HUDEP-2 (cell line): ENCODE measurements around the gene R3HCC1L.
A peak's percentile ranks its signal among the peaks of the same experiment; 100 is the strongest.
"Not testable (repeated sequence)": the region's sequence is repeated elsewhere in the genome, so short reads cannot be mapped to it uniquely, and the experiment has no call there.

Experiments used
- DNase-seq, 76 experiments: peaks; one replicate each; lab custom pipeline; 2025; ENCODE audit not compliant: unreplicated experiment in 76 of 76; lab: John Stamatoyannopoulos, UW

Gene R3HCC1L

DNA sequence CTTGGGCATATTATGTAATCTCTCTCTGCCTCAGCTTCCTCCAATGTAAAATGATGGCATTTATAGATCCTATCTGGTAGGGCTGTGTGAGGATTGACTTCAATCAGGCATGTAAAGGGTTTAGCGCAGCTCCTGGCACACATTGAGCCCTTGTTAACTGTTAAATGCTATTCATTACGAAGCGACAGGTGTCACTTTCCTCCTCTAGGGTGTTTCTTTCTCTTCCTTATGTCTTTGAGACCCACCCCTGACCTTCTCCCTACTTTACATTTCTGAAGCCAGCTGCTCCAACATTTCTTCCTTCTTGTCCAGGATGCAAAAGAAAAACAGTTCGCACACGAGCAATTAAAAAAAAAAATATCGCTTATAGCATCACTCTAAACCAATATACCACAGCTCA, 5.7 kb upstream of the R3HCC1L start:
- DNase-seq = no peak

DNA sequence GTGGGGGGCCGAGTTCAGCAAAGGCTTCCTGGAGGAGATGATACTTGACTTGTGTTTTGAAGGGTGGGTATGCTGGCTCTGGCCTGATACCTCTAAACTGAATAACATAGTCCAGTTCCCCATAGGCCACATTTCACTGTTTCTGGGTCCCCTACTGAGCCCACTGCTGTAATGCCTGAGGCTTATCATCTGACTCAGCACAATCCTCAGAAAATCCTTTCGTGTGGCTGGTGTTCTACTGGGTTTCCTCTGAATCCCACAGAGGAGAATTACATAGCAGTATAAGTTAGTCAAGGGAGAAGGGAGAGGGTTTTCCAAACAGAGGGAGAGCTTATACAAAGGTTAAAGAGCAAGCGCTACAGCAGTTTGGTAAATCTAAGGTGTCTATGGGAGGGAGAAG, 2.8 kb upstream of the R3HCC1L start:
- DNase-seq = no peak

DNA sequence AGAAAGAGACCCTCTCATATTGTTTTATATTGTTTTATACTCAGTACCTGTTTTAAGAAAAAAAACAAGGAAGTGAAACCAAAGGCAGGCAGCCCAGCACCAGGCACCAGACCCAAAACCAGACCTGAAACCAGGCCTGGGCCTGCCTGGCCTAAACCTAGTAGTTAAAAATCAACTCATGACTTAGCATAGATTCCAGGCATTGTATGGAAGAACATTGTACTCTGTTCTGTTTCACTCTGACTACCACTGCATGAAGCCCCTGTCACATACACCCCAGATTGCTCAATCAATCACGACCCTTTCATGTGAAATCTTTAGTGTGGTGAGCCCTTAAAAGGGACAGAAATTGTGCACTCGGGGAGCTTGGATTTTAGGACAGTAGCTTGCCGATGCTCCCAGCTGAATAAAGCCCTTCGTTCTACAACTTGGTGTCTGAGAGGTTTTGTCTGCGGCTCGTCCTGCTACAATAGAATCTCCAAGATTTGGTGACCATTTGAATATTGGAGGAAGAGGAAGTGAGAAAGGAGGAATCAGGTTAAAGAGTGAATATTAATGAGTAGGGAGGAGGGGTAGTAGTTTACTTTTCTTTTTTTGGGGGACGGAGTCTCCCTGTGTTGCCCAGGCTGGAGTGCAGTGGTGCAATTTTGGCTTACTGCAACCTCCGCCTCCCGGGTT, 1.2 kb upstream of the R3HCC1L start:
- DNase-seq = not testable (repeated sequence)

DNA sequence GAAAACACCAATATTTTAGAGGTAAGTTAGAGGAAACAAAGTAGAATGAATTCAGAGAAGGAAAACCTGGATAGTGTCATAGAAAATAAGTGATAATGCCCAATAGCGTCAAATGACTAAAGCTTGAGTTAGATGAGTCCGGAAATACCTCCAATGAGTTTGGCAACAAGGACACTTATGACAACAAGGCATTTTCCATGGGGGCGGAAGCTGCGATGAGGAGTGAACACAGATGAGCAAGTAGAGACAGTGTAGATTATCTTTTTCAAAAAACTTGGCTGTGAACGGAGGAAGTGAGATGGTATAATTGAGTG, 383 bp upstream of the R3HCC1L start:
- no peak for DNase-seq

DNA sequence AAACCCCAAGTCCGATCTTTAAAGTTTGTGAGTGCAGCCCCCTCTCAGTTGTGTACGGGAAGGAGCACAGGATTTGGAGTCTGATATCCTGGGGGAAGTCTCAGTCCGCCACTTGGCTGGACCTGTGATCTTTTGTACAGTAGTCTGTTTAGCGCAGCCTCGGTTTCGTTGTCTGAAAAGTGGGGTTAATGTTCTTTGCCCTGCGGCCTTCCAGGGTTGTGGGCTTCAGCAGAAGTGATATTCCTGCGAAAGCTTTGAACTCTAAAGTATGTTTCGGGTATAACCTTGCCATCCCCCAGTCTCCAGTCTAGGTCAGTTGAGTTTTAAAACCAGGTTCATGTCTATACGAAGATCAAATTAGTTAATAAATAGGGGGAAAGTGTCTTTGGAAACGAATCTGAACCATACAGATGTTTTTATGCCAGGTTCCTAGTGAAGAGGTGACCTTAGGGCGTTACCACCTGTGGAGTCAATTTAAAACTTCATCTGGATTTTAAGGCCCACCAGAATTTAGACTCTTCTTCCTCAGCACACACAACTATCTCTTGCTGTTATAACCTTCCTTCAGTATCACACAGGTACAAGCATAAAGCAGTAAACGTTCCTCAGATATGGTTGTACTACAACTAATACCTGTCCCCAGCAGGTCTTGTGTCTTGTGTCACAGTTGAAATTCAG, 904 bp downstream of the R3HCC1L start:
- DNase-seq = peak in 2 of 76 experiments; percentile 10 to 11

DNA sequence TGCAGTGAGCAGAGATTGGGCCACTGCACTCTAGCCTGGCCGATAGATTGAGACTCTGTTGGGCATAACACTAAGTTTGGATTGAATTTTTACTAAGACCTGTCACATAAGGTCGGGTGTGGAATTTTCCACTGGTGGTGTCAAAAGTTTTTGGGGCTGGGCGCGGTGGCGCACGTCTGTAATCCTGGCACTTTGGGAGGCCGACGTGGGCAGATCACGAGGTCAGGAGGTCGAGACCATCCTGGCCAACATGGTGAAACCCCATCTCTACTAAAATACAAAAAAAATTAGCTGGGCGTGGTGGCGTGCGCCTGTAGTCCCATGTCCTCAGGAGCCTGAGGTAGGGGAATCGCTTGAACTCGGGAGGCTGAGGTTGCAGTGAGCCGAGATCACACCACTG, 2.3 kb downstream of the R3HCC1L start:
- DNase-seq = not testable (repeated sequence)

DNA sequence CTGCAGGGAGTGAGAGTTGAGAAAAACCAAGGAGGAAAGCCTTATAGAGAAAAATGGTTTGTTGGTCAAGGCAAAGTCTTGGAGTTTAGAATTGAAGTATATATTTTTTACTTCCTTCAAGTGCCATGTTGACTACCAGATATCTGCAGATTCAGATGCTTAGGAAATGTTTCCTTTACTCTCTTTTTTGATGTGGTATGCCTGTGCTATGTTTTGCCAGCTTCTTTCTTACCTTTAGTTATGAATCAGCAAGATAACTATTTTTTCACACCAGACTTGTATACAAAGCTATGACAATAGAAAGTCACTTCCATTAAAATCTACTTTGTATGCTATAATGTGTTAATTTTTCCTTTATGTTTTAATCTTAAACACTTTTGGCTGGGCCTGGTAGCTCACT, 3.6 kb downstream of the R3HCC1L start:
- DNase-seq = no peak

DNA sequence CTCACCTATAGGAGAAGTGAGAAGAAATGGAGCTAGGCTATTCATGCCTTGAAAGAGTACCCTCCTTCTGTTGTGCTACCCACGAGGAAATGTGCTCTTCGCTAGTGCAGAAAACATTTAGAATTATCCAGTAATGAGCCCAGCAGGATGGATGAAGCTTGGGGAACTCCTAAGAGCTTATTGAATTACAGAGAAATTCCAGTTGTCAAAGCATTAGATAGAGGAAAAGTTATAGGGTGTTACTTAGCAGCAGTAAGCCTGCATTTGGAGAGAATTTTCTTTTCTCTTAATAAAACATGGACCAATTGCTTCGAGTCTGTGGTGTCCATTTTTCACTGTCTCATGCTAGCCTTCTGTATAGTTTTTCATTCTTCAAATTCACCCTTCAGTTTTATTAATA, 5.0 kb downstream of the R3HCC1L start:
- no peak for DNase-seq

DNA sequence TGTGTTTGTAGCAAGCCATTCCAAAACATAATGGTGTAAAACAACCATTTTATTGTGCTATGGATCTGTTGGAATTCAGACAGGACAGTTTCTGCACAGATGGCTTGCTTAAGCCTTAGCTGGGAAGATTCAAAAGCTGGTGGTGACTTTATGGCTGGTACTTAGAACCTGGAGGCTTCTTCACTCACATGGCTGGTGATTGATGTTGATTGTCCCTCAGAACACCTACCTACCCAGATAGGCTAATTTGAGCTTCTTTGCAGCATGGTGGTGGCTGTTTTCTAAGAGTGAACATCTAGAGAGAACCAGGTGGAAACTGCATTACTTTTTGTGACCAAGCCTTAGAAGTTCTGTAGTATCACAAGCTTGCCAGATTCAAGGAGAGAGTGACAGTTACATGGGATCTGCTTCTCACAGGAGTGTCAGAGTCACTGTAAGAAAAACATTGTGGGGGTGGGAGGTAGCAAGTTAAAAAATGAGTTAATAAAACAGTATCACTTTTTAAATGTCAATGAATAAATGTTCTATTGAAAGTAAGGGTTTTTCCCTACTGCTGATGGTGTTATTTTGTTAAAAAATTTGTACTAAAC, 7.1 kb downstream of the R3HCC1L start:
- DNase-seq = no peak

DNA sequence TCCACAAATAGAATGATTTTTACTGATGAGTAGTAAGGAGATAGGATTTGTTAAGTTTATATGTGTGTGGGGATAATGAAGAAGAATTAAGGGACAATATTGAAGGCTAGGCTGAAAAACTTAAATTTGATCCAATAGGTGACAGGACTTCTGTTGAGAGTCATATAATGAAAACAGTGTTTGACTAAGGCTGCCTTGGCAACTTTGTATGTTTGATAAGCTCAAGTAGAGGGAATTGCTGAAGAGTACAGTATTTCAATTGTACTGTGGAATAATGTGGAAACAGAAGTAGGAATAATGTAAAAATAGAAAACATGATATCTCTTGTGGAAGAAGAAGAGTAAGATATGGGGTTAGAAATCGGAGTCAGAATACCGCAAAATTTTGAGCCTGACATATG, 10.5 kb downstream of the R3HCC1L start:
- DNase-seq = no peak

DNA sequence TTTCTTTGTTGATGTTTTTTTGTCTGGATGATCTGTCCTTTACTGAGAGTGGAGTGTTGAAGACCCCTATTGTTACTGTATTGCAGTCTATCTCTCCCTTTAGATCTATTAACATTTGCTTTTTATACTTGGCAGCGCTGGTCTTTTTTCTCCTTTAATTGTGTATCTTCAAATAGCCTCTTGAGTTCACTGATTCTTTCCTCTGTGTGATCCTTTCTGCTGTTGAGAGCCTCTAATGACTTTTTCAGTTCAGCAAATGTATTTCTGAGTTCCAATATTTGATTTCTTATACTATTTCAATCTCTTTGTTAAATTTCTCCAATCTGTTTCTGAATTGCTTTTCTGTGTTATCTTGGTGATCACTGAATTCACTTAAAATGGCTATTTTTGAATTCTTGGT, 15.4 kb downstream of the R3HCC1L start:
- DNase-seq = no peak

DNA sequence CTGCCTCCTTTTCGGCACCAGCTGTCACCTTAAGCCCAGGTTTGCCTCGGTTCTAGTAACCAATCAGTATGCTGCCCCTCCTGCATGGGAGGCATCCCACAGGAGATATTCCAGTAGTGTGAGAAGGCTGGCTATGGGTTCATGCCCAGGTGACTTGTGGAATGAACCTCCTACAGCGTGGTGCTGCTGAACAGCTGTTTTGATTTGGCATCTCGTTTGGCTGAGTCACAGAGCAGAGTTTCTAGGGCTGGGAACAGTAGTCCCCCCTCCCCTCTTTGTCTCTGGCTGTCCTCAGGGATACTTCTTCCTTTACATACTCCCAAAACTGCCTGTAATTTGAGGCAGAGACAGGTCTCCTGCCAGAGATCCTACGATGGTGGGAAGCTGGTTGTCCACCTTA, 16.1 kb downstream of the R3HCC1L start:
- no peak for DNase-seq

DNA sequence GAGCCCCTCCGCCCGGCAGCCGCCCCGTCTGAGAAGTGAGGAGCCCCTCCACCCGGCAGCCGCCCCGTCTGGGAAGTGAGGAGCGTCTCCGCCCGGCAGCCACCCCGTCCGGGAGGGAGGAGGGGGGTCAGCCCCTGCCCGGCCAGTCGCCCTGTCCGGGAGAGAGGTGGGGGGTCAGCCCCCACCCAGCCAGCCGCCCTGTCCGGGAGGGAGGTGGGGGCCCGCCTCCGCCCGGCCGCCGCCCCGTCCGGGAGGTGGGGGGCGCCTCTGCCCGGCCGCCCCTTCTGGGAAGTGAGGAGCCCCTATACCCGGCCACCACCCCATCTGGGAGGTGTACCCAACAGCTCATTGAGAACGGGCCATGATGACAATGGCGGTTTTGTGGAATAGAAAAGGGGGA, 18.3 kb downstream of the R3HCC1L start:
- not testable (repeated sequence) for DNase-seq

DNA sequence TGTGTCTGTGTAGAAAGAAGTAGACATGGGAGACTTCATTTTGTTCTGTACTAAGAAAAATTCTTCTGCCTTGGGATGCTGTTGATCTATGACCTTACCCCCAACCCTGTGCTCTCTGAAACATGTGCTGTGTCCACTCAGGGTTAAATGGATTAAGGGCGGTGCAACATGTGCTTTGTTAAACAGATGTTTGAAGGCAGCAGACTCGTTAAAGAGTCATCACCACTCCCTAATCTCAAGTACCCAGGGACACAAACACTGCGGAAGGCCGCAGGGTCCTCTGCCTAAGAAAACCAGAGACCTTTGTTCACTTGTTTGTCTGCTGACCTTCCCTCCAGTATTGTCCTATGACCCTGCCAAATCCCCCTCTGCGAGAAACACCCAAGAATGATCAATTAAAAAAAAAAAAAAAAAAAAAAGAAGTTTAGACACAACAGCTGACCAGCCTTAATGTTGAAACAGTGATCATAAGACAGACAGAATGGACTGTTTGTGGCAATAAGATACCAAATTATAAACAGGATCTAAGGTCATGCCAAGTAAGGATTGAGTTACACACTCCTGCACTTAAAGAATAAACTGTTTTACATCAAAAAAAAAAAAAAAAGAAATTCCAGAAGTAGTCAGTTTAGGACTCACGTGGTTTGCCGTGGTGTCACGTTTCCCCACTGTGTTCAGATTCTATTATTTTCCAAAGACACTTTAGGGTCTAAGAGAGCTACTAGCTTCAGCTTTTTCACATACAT, 18.9 kb downstream of the R3HCC1L start:
- DNase-seq = peak in 30 of 76 experiments; percentile 1 to 66 (median 24)

DNA sequence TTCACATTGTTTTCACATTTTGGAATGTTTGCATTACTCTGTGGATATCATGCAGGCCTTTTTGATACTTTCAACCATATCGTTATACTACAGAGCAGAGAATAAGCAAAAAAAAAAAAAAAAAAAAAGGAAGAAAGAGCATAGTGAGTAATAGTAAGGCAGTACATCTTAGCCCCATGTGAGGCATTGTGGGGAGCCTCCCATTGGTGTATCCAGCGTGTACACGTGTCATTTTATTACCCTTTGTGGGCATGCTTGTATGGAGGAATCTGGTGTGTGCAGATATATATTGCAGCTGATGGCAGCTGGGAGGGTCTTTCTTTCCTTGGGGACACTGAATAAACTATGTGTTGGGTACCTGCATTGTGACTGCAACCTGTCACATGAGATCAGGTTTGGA, 19.6 kb downstream of the R3HCC1L start:
- no peak for DNase-seq

DNA sequence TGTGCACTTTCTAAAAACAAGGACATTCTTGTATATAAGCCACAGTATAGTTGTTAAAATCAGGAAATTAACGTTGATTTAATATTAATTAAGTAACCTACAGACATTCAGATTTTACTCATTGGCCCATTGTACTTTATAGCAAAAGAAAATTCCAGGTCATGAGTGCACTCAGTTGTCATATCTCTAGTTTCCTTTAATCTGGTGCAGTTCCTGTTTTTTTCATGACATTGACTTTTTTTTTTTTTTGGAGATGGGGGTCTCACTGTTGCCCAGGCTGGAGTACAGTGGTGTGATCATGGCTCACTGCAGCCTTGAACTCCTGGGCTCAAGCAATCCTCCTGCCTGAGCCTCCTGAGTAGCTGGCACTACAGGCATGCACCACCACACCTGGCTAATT, 24.1 kb downstream of the R3HCC1L start:
- DNase-seq = no peak

DNA sequence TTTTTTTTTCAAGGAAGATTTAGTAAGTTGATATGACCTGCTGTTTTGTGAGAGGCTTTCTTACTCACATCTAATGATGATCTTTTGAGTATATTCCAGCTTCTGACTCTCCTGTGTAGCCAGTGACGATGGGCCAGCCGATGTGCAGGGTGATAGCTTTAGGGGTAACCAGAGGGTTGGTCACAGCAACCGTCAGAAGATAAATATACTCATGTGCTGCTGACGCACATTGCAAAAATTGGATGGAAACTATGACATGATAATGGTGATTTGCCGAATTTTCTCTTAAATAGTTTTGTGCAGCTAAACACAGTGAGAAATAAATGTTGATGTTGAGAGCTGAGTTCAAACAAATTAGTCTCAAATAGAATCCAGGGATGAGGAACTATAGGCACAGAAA, 29.5 kb downstream of the R3HCC1L start:
- DNase-seq = no peak

DNA sequence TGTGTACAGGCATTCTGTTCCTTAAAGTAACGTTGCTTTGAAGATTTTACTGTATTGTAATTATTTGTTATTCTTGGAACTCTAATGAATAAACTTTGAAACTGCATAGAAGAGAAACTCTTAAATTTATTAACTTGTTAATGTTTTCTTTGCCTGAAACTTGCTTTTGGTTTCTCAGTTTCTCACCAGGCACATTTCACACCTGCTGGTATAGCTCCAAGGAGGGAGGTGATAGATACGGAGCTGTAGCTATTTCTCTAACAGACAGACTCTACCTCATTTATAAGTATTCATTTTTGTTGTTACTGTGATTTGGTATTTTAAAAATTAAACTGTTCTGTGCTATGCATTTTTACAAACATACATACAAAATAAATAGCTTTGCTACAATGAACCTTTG, 32.7 kb downstream of the R3HCC1L start:
- DNase-seq = no peak

DNA sequence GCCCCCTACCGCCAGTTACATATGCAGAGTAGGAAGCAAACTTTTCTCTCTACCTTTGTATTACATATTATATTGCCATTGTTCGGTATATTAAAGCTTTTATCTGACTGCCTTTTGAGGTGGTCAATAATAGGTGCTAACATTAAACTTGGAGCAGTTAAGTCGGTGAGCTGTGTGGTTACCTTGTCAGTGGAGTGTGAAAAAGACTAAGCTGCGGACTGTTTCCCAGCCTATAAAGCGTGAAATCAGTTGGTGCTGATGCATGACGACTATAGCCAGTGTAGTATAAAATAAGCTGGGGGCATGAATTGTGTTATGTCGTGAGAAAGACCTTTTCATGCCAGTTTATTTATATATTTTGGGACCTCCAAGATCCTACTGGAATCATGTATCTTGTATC, 33.7 kb downstream of the R3HCC1L start:
- DNase-seq = no peak

DNA sequence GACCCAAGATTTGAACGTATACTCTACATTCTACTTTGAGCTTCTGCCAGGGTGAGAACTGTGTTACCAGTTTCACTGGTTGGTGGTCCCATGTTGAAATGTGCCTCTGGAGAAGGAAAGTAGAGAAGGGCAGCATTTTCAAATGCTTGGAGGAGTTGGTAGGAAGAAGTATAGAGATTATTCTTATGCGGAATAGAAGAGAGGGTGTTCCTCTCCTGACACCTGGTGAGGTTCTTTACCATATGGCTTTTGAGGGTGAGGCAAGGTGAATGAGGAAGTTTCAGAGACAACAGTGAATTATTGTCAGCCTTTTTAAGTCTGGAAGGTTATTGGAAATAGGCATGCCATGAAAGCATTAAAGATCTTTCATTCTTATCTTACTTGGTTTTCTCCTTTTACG, 34.3 kb downstream of the R3HCC1L start:
- no peak for DNase-seq

DNA sequence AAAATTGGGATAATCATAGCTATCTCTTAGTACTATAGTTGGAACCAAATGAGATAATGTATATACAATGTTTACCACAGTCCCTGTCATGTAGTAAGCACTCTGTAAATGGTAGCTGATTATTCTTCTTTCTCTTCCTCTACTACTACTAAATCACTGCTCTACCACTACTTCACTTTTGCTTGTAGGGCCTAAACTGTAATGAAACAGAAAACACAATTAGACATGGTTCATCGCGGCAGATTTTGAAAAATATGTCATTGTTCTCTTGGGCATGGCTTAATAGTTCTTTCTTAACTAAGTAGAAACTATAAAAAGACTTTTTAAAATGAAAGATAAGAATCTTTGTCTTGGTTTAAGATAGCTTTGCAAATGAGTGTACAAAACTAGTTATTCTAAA, 34.9 kb downstream of the R3HCC1L start:
- no peak for DNase-seq
